Erythroblast (primary cell): ENCODE measurements around the gene CUBN.

Experiments used
- GATA1 ChIP-seq: IDR thresholded peaks from 2 replicates; pipeline ENCODE4 v1.6.1; 2011; ENCODE audit warnings: low read depth, mild to moderate bottlenecking, control low read depth, low read length, moderate library complexity
- POLR2A ChIP-seq: IDR thresholded peaks from 2 replicates; pipeline ENCODE4 v1.6.1; 2011; ENCODE audit warnings: mild to moderate bottlenecking, low read length

DNA sequence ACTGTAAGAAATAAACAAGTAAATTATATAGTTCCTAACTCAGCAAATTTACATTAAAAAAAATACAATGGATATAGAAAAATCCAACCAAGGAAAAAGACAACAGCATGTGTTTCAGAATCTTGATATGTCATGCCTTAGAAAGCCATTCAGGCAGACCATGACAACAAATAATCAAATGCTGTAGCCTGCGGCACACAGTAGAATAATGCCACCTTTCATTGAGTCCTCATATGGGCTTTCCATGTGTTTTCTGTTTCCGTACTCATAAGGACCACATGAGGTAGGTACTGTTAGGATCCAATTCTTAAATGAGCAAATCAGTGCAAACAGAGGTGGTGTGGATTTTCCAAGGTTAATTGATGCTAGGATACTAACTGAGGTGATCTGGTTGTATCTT lies 138.6 kb downstream of the CUBN start:
- TF ChIP-seq POLR2A (no peak), GATA1 (no peak)
